HS-27A (cell line): Measurements from ENCODE around the gene RGS11.
"Not testable (repeated sequence)": the region's sequence is repeated elsewhere in the genome, so short reads cannot be mapped to it uniquely, and the experiment has no call there.

Experiments used
- DNase-seq: peaks from one replicate; pipeline ENCODE4 v3.0.0-alpha.2; 2012; ENCODE audit warnings: low read depth, missing footprints

RGS11 gene

GRCh38 chr16:280552-280951, 4.8 kb upstream of the RGS11 start, which contains the start of gene ARHGDIG:
TSS of gene ARHGDIG (plus strand) at chr16:280591. CDS start at chr16:280681, 90 bp downstream.
- no peak for DNase-seq

GRCh38 chr16:280005-280460, 4.3 kb upstream of the RGS11 start:
- DNase-seq = no peak

- DNase-seq = no peak
Observed at GRCh38 chr16:279531-279930, 3.8 kb upstream of the RGS11 start.

- no peak for DNase-seq
Observed at GRCh38 chr16:278863-279366, 3.2 kb upstream of the RGS11 start.

GRCh38 chr16:276426-277077, 808 bp upstream of the RGS11 start:
- no peak for DNase-seq

- no peak for DNase-seq
Observed at GRCh38 chr16:275041-275641, 603 bp downstream of the RGS11 start.

- no peak for DNase-seq
Observed at GRCh38 chr16:273547-274421, 2.0 kb downstream of the RGS11 start.

GRCh38 chr16:272633-273546, 2.9 kb downstream of the RGS11 start:
- no peak for DNase-seq

- no peak for DNase-seq
Observed at GRCh38 chr16:270381-271255, 5.1 kb downstream of the RGS11 start.

- no peak for DNase-seq
Observed at GRCh38 chr16:269061-269796, 6.5 kb downstream of the RGS11 start.

- DNase-seq = no peak
Observed at GRCh38 chr16:268141-269053, 7.3 kb downstream of the RGS11 start.

GRCh38 chr16:267562-267961, 8.2 kb downstream of the RGS11 start:
- not testable (repeated sequence) for DNase-seq

- DNase-seq = no peak
Observed at GRCh38 chr16:266258-267164, 9.2 kb downstream of the RGS11 start.

- DNase-seq = no peak
Observed at GRCh38 chr16:265711-266110, 10.0 kb downstream of the RGS11 start.

GRCh38 chr16:265002-265529, 10.7 kb downstream of the RGS11 start:
- DNase-seq = no peak

GRCh38 chr16:264440-264951, 11.2 kb downstream of the RGS11 start:
- DNase-seq = no peak

GRCh38 chr16:263944-264343, 11.8 kb downstream of the RGS11 start:
- DNase-seq = no peak
